ENCODE data around the gene FIBCD1.
"Not testable (repeated sequence)": the region's sequence is repeated elsewhere in the genome, so short reads cannot be mapped to it uniquely, and the experiment has no call there.

The FIBCD1 gene

DNA sequence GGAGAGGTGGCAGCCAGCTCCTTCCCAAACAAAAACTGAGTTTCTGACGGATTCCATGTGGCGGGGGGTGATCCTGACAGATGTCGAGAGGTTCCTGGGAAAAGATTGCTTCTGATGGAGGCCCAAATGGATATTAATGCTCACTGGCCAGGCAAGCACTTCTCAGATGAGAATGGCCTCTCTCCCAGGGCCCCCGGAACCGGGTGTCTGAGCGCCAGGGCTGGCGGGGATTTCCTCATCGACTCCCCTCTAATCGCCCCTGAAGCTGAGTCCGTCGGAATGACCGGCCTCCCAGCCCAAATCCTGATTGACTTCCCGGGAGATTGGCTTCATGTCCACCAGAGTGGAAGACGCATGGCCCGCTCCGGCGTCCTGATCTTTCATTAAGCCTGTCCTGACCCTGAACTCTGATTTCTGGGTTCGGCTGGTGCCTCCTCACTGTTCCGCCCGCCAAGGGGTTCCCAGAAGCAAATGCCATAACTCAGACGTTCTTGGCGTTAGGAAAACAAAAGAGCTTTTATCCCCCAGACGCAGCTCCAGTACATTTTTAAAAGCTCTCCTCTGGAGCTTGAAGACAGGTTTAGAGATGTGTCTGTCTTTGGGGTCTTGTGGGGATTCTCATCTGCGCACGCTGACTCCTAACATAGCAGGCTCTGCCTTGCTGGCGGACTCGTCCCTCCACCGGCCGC is 17.6 kb downstream of the FIBCD1 start:
- DNase-seq = no peak

DNA sequence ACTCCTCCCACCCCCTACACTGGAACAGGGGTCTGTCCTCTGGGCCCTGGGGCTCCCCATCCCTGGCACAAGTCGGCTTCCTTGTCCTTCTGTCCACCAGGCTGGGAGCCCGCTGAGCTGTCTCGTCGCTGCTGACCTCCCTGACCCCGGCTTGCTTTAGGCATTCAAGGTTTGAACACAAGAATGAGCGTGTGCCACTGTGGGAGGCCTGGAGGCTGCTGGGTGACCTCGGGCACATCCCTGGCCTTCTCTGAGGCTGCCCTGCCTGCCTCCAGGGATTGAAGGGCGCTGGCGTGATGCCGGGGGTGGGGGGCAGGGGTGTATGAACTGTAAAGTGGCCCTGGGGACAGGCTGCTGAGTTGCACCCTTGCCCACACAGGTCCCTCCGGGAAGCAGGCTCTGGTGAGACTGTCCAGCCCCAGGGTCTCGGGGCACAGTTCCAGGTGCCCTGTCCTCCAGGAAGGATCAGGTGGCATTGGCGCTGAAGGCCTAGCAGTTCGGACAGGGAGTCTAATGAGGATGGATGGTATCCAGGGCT is 18.2 kb downstream of the FIBCD1 start:
- no peak for DNase-seq

DNA sequence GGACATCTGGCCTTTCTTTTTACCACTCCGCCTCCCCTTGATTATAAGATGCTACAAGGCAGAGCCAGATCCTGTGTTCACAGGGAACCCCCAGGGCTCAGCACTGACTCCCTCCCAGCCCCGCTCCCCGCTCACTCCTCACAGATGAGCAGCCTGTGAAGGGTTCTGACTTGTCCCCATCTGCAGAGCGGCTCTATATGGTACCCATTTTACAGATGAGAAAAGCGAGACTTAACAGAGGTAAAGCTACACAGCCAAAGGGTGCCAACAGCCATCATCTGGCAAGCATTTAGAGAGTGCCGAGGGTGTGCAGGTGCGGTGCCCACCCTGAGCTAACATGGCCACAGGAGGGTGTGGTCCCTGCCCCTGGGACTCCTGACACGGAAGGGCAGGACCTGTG is 18.8 kb downstream of the FIBCD1 start:
- no peak for DNase-seq

DNA sequence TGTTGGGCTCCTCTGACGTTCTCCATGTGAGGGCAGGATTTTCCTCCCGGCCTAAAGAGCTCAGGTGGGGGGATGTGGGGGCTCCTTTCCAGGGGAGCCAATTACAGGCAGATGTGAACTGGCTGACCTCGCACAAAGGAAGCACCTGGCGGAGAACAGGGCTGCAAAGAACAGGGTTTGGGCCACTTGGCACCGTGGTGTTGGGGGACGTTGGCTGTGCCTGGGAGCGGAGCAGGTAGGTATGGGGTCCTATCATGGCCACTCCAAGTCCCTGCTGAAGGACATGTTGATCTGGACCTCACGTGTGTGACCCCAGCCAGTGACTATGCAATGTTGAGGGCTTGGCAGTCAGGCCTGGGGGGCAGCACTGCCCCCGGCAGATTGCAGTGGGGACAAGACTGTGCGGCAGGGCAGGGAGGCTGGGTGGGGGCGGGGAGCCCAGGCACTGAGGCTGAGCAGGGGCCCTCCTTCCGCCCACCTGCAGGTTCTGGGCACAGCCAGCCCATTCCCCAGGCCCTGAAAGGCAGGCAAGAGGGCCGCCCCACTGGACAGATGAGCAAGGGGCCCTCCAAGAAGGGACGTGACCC is 19.4 kb downstream of the FIBCD1 start:
- no peak for DNase-seq

DNA sequence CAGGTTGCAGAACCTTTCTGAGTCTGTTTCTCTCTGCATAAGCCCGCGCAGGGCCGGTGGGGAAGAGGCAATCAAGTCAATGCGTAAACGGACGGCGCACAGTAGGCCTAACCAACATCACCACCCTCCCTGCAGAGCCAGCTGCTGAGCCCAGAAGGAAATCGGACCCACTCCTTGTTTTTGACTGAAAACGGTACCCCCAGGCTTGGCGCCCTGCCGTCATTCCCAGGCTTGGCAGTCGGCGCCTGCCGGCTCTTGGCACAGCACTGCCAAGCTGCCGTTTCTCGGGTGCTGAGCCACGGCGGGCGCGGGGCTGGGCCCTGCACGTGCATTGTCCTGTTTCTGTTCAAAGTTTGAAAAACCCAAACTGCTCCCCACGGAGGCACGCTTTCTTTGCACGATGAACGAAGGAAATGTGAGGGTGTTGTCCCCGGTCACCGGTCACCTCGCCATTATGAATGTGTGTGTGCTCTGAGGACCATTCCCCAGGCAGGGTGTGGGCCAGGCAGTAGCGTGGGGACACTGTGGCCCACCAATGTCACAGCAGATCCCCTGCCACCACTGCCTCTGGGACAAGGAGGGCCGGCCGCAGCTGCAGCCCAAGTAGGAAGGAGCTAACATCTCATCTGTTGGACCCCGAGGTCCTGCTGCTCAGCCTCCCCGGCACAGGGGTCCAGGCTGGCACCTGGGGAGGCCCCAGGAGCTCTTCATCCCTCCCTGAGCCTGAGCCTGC is 20.1 kb downstream of the FIBCD1 start:
- DNase-seq = no peak

DNA sequence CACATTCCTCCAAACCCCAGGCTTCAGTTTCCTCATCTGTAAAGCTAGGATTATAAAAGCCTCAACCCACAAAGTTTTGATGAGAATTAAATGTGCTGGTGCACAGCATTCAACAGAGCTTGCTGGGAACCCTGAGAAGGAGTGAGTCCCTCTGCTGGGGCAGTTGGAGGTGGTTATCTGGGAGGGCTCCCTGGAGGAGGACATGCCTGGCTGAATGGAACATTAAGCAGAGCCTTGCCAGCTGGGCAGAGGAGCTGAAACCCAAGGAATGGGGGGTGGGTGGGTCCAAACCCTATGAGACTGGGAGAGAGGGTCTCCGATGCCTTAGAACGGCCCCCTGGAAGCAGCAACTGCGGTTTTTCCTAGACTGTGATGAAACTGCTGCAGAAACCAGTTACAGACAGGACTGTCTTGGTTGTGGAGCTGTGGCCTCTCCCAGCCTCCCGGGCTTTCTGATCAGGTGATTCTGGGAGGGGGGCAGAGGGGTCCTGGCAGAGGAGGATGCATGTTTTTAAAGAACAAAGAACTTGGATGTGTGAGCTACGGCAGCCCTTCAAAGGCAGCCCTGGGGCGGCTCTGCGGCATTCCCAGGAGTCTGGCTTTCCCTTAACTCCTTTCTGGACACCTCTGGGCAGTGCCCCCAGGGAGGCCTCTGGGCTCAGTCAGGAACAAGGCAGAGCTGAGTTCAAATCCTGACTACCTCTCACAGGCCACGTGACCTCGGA is 20.8 kb downstream of the FIBCD1 start:
- no peak for DNase-seq

DNA sequence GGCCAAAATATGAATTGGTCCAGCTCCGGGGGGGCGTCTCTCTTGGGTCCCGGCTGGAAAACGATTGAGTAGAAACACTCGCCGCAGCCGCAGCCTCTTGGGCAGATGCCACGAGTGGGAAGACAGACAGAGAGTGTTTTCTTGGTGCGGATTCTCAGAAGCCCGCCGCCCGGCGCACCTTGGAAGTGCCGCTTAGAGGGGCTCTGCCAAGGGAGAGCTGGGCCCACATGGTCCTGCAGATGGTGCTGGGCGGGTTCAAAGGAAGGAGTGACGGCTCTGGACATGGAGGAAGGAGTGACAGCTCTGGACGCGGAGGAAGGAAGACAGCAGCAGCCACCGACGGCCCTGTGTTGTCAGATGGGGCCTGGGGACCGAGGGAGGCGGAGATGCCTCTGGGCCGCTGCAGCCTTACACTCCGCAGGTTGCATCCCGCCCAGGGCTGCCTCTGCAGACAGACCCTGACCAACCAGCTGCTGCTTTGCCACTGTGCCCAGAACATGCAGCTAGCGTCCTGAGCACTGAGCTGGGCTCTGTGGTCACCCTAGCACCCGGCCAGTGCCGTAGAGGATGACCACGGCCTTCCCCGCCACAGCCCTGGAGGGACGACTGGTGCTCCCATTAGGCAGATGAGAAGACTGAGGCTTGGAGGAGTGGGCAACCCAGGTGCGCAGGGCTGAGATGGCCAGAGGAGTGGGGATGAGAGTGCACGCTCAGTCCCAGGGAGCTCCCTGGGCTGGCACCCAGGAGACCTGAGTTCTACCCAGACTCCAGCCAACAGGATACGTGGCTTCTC is 21.7 kb downstream of the FIBCD1 start:
- DNase-seq = no peak

DNA sequence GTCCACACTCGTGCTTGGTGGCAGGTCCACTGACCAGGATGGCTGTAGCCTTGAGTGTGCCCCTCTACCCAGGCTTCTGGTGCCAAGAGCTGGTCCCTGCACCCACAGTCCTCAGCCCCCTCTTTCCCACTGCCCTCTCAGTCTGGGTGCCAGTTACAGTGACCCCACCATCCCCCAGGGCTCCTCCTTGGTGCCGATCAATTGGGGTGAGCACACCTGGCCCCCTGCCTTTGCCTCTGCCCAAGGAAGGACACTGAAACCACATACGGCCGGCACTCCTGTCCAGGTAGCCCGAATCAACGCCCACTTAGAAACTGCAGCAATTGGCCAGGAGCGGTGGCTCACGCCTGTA is 24.0 kb downstream of the FIBCD1 start:
- no peak for DNase-seq

DNA sequence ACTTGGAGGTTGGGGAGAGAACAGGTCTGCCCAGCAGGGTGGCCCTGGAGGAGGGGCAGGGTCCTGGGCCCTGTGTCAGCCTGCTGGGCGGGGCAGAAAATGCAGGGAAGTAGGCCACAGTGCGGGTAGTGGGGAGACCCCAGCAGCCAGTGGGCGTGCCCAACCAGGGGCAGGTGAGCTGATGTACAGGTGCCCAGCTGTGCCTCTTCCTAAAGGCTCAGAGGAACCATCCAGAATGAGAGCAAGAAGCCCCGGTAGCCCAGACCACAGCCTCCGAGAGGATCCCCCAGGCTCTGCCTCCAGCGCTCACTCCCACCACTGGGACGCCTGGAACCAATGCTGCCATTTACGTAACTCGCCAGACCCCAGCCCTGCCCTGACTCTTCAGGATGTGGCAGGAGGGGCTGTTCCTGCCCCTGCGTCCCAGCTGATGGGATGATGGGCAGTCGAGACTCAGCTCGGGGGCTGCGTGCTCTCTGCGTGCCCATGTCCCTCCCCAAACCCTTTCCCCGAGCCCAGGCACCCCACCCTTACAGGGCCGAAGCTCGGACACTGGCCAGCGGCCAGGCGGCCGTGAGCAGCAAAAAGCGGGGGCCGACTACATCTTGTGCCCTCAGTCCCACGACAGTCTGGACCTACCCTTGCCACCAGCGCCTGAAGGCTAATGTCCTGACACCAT is 24.5 kb downstream of the FIBCD1 start:
- DNase-seq = no peak

DNA sequence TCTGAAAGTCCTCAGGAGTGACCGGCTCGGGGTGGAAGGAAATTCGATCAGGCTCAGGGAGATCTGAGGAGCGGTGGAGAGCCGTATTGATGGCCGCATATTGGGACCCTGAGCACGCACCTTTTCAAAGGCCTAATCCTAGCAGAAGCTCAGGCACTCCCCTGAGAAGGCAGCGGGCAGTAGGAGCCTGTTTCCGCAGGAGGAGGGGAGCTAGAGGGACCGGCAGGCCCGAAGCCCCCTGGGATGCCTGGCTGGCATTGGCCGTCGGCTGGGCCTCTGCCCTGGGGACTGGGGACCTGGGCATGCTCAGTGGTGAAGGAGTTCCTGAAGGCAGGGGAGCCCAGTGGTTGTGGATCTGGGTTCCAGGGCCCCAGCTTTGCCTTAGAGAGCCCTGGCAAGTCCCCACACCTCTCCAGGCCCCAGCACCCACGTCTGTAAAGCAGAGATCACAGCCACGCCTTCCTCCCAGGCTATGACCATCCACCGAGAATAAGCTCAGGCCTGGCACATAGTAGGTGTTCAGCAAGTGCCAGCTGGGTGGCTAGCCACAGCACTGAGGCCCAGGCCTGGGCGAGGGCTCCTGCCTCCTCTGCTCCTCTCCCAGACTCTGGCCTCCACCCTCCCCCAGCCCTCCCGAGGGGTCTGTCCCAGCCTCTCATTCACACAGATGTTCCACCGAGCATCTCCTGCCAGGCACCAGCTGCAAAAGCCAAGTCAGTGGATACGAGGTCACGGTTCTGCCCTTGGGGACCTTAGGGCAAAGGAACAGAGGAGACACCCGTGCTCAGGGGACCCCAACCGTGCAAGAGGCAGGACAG is 25.2 kb downstream of the FIBCD1 start:
- DNase-seq = no peak

DNA sequence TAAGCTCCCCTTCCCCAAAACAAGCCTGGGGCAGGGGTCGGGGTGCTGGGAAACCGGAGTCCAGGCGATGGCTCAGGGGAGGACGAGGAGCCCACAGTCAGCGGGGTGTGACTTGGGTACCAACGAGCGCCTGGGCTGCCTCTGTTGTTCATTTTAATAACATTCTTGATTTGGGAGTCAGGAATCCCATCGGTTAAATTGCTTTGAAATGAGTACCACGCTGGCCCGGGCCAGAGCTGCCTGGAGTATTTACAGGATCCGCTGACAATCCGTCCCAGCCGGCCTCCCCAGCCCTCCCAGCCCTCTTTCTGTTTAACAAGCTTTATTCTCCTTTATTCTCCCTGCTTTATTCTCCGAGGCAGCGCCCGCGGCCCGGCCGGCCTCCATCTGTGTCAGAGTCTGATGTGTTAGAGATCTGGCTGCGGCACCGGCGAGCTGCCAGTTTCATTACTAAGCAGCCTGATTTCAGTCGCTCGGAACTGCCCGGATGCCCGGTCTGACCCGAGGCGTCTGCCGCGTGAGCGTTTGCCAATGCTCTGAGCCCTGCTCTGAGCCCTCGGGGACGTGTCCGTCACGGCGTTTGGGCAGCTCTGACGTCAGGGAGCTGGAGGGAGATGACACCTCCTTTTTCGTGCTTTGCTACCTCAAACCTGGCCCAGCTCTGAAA is 26.0 kb downstream of the FIBCD1 start:
- no peak for DNase-seq

DNA sequence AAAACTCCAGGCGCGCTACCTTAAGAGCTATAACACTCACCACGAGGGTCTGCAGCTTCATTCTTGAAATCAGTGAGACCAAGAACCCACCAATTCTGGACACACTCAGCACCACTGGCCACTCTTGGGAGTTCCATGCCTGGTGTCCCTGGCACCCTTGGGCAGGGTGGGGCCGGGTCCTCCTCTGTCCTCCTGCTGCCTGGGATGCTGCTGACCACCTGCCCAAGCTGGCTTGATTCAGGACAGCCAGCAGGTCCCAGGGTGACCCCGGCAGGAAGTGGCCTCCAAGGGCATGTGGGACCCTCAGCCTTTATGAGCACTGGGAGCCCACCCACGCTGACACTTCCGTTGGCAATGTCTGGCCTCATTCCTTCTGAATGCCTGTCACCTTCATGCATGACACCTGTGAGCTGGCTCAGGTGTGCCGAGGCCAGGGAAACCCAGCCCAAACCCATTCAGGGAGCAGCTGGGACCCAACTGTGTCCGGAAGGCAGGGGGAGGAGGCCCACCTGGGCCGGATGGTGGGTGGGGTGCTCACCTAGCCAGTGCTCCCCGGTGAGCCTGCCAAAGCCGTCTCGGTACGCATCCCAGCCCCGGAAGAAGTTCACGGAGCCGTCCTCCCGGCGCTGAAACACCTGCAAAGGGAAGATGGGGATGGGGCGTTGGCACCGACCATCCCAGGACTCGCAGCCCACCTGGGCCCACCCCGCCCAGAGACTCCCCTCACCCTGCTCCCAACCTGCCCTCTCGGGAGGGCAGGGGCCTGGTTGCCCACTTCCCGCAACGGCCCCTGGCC is 27.6 kb downstream of the FIBCD1 start:
- DNase-seq = no peak

DNA sequence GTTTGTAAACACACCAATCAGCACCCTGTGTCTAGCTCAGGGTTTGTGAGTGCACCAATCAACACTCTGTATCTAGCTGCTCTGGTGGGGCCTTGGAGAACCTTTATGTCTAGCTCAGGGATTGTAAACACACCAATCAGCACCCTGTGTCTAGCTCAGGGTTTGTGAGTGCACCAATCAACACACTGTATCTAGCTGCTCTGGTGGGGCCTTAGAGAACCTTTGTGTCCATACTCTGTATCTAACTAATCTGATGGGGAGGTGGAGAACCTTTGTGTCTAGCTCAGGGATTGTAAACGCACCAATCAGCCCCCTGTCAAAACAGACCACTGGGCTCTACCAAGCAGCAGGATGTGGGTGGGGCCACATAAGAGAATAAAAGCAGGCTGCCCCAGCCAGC is 28.4 kb downstream of the FIBCD1 start:
- not testable (repeated sequence) for DNase-seq

DNA sequence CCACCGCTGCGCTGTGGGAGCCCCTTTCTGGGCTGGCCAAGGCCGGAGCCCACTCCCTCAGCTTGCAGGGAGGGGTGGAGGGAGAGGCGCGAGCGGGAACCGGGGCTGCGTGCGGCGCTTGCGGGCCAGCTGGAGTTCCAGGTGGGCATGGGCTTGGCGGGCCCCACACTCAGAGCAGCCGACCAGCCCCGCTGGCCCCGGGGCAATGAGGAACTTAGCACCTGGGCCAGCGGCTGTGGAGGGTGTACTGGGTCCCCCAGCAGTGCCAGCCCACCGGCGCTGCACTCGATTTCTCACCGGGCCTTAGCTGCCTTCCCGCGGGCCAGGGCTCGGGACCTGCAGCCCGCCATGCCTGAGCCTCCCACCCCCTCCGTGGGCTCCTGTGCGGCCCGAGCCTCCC is 29.0 kb downstream of the FIBCD1 start:
- DNase-seq = not testable (repeated sequence)

DNA sequence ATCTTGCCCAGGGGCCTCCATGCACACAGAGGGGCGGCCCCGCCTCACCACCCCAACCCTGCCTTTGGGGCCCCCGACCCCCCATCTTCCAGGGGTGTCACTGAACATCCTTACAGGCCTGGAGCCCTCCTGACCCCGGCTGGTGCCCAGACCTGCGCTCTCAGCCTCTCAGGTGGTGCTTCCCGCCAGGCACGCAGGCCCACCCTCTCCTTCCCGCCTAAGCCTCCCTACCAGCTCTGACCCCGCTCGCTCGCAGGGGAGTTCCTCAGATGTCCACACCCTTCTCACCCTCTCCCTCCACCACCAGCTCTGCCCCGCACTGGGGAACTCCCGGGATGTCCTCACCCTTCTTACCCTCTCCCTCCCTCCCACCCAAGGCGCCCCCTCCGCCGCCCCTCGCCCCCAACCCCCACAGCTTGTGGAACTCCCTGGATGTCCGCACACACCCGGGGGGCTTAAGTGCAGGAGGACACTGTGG is 30.1 kb downstream of the FIBCD1 start:
- DNase-seq = no peak

DNA sequence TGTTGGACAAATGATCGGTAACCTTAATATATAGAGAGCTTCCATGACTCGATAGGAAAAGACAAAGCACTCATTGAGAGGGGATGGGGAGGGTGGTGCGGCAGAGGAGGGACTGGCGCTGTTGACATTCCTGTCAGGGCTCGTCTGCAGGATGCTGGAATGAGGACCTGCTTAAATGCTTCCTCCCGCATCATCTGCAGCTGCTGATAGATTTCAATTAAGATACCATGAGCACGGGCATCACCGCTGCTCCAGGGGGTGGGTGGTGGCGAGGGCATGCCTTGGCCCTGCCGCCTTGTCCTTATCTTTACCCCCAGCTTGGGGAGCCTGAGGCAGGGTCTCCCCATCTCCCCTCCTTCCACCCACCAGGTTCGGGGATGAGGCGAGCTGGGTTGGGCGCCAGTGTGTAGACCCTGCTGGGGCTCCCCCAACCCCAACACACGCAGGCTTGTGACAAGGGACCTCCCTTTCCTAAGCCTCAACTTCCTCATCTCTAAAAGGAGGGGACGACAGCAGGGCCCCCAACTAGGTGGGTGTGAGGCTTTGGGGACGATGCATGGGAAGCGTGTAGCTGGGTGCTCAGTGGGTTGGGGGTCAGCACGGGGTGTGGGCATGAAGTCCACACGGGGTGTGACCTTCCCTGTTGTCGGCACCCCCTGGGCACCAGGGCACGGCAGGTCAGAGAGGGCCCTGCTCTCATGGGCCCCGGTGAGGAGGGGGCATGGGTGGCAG is 30.7 kb downstream of the FIBCD1 start:
- no peak for DNase-seq

DNA sequence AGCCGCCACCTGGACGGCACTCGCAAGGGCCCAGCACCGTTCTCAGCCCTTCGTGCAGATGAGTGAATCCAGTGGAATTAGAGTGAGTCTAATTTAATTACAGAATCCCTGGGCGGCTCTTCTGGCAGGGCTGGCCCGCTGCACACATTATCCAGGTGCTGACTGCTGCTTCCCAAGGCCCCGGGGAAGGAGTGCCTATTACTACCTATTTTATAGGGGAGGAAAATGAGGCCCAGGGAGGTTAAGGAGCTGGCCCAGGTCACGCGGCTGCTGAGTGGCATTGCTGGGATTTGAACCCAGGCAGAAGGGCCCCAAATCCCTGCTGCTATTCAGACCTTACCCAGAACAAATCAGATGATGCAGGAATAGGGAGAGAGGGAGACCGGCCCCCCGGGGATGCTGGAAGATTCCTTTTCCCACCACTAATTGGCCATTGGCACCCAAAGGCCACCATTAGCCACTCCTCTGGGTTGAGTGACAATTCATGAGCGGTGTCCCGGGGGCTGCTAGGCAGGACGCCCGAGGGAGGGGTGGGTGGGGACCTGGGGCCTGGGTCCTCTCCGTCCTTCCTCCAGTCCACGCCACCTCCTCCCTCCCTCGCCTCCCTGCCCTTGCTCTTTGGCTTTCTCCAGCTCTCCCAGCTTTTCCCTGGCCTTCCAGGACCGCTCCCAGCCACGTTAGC is 32.2 kb downstream of the FIBCD1 start:
- DNase-seq = no peak
